CD4-positive, alpha-beta T cell treated with Interleukin-6 for 4 hours (primary cell): ENCODE data around the gene NOL9.
"Not testable (repeated sequence)": the region's sequence is repeated elsewhere in the genome, so short reads cannot be mapped to it uniquely, and the experiment has no call there.

Experiments
- DNase-seq: peaks from one replicate; pipeline ENCODE4 v3.0.0-alpha.2; 2020; ENCODE audit warnings: mixed read lengths

Gene NOL9

GRCh38 chr1:6554031-6554906, at the start of gene NOL9:
Gene NOL9 (minus strand): TSS chr1:6554513. CDS start chr1:6554502, 11 bp downstream.
- peak; percentile 95 for DNase-seq

- DNase-seq: peak; percentile 62
Observed at GRCh38 chr1:6603238-6603914, 49.1 kb upstream of the NOL9 start.

GRCh38 chr1:6602669-6603237, 48.4 kb upstream of the NOL9 start, which contains the start of gene KLHL21:
Gene KLHL21 (minus strand): TSS chr1:6602869. CDS start chr1:6602817, 52 bp downstream.
- DNase-seq: peak; percentile 93

- DNase-seq: peak; percentile 50
Observed at GRCh38 chr1:6601923-6602668, 47.8 kb upstream of the NOL9 start.

- DNase-seq: peak; percentile 83
Observed at GRCh38 chr1:6601049-6601922, 47.0 kb upstream of the NOL9 start.

GRCh38 chr1:6600410-6601048, 46.2 kb upstream of the NOL9 start:
- DNase-seq: no peak

GRCh38 chr1:6599991-6600390, 45.7 kb upstream of the NOL9 start:
- not testable (repeated sequence) for DNase-seq

GRCh38 chr1:6599141-6599975, 45.0 kb upstream of the NOL9 start:
- DNase-seq: peak; percentile 74

- no peak for DNase-seq
Observed at GRCh38 chr1:6597777-6598131, 43.4 kb upstream of the NOL9 start.

- DNase-seq: no peak
Observed at GRCh38 chr1:6596886-6597776, 42.8 kb upstream of the NOL9 start.

- no peak for DNase-seq
Observed at GRCh38 chr1:6596351-6596750, 42.0 kb upstream of the NOL9 start.

GRCh38 chr1:6594977-6595740, 40.8 kb upstream of the NOL9 start:
- no peak for DNase-seq

GRCh38 chr1:6593810-6594209, 39.5 kb upstream of the NOL9 start:
- DNase-seq: no peak

- no peak for DNase-seq
Observed at GRCh38 chr1:6592865-6593593, 38.7 kb upstream of the NOL9 start.

- DNase-seq: no peak
Observed at GRCh38 chr1:6592441-6592840, 38.1 kb upstream of the NOL9 start.

GRCh38 chr1:6591644-6592043, 37.3 kb upstream of the NOL9 start:
- DNase-seq: no peak

- no peak for DNase-seq
Observed at GRCh38 chr1:6591222-6591621, 36.9 kb upstream of the NOL9 start.

- no peak for DNase-seq
Observed at GRCh38 chr1:6590046-6590445, 35.7 kb upstream of the NOL9 start.
